HG02884 (cell line): ENCODE measurements around the gene PHAX.
"Not testable (repeated sequence)": the region's sequence is repeated elsewhere in the genome, so short reads cannot be mapped to it uniquely, and the experiment has no call there.

Experiments used
- ATAC-seq: cut with Tn5 transposase; IDR thresholded peaks from one replicate; pipeline ENCODE4 v1.9.1; 2021; ENCODE audit warnings: mild to moderate bottlenecking, moderate library complexity; ENCODE audit not compliant: unreplicated experiment

Gene PHAX

GRCh38 chr5:126599971-126600630 is 646 bp upstream of the PHAX start:
- not testable (repeated sequence) for ATAC-seq

- ATAC-seq = no peak
Observed at GRCh38 chr5:126603402-126603991, 2.8 kb downstream of the PHAX start.

- no peak for ATAC-seq
Observed at GRCh38 chr5:126605525-126605924, 4.8 kb downstream of the PHAX start.

- no peak for ATAC-seq
Observed at GRCh38 chr5:126610160-126610559, 9.4 kb downstream of the PHAX start.

- no peak for ATAC-seq
Observed at GRCh38 chr5:126610616-126611015, 9.9 kb downstream of the PHAX start.

GRCh38 chr5:126613941-126614592 is 13.3 kb downstream of the PHAX start:
- no peak for ATAC-seq

- peak; percentile 90 for ATAC-seq
Observed at GRCh38 chr5:126615286-126615685, 14.5 kb downstream of the PHAX start.

GRCh38 chr5:126617603-126618002 is 16.9 kb downstream of the PHAX start:
- ATAC-seq = not testable (repeated sequence)

- no peak for ATAC-seq
Observed at GRCh38 chr5:126619781-126620180, 19.0 kb downstream of the PHAX start.

GRCh38 chr5:126624534-126624933 is 23.8 kb downstream of the PHAX start:
- ATAC-seq = no peak

- no peak for ATAC-seq
Observed at GRCh38 chr5:126628102-126628501, 27.4 kb downstream of the PHAX start.

- no peak for ATAC-seq
Observed at GRCh38 chr5:126631920-126632319, 31.2 kb downstream of the PHAX start.

- no peak for ATAC-seq
Observed at GRCh38 chr5:126633552-126633951, 32.8 kb downstream of the PHAX start.

GRCh38 chr5:126635585-126635984 is 34.8 kb downstream of the PHAX start:
- ATAC-seq = no peak

- ATAC-seq = no peak
Observed at GRCh38 chr5:126636956-126637355, 36.2 kb downstream of the PHAX start.

- peak; percentile 30 for ATAC-seq
Observed at GRCh38 chr5:126640866-126641265, 40.1 kb downstream of the PHAX start.

- ATAC-seq = peak; percentile 79
Observed at GRCh38 chr5:126641387-126641786, 40.6 kb downstream of the PHAX start.

- ATAC-seq = no peak
Observed at GRCh38 chr5:126645132-126645531, 44.4 kb downstream of the PHAX start.

- ATAC-seq = no peak
Observed at GRCh38 chr5:126647071-126647470, 46.3 kb downstream of the PHAX start.

GRCh38 chr5:126648471-126648870 is 47.7 kb downstream of the PHAX start:
- ATAC-seq = no peak

- not testable (repeated sequence) for ATAC-seq
Observed at GRCh38 chr5:126649057-126649456, 48.3 kb downstream of the PHAX start.

GRCh38 chr5:126649709-126650108 is 49.0 kb downstream of the PHAX start:
- not testable (repeated sequence) for ATAC-seq
